Pons (tissue), 1 donor: ENCODE data around the gene TTLL3.
A peak's percentile ranks its signal among the peaks of the same experiment; 100 is the strongest.
"Not testable (repeated sequence)": the region's sequence is repeated elsewhere in the genome, so short reads cannot be mapped to it uniquely, and the experiment has no call there.

Experiments
- DNase-seq: peaks from one replicate; pipeline ENCODE4 v3.0.0-alpha.2; 2016; ENCODE audit warnings: low spot score

The TTLL3 gene

GRCh38 chr3:9809615-9810432, at the start of gene TTLL3:
Gene TTLL3, plus strand, starts transcription at chr3:9810262. Its CDS starts 400 bp downstream, at chr3:9810662.
- peak; percentile 59 for DNase-seq

GRCh38 chr3:9760779-9761505, 49.1 kb upstream of the TTLL3 start:
- no peak for DNase-seq

GRCh38 chr3:9761919-9762318, 48.1 kb upstream of the TTLL3 start:
- no peak for DNase-seq

- DNase-seq = no peak
These were observed 47.2 kb upstream of the TTLL3 start for GRCh38 chr3:9762871-9763270.

DNA sequence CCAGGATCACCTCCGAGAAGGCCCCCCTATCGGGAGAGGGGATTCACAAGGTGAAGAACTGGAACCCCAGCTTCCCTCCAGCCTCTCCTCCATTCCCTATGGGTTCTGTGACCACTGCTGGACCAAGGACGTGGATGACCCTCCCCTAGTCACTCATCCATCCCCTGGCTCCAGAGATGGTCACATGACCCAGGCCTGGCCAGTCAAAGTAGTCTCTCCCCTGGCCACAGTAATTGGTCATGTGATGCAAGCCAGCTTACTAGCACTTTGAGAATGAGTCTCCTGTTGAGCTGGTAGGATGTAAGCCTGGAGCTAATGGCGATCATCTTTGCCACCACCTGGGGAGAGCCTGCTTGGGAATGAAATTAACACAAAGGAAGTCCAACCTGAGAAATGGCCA, 44.2 kb upstream of the TTLL3 start:
- no peak for DNase-seq

DNA sequence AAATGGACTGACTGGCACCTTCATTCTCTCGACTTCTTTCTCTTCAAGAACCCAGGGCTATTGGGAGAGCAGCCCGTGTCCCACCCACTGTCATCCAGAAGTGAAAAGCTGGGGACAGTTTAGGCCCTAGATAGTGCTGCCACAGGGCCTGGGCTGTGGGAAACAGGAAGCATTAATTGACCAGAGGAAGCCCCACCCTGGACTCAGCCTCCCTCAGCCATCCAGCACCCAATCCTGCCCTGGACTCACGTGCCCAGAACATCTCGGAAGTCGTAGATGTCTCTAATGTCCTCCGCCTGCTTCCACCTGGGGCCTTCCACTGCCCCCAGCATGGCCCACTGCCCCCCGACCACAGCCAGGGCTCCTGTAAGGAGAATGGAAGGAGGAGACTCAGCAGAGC, 42.6 kb upstream of the TTLL3 start:
- no peak for DNase-seq

DNA sequence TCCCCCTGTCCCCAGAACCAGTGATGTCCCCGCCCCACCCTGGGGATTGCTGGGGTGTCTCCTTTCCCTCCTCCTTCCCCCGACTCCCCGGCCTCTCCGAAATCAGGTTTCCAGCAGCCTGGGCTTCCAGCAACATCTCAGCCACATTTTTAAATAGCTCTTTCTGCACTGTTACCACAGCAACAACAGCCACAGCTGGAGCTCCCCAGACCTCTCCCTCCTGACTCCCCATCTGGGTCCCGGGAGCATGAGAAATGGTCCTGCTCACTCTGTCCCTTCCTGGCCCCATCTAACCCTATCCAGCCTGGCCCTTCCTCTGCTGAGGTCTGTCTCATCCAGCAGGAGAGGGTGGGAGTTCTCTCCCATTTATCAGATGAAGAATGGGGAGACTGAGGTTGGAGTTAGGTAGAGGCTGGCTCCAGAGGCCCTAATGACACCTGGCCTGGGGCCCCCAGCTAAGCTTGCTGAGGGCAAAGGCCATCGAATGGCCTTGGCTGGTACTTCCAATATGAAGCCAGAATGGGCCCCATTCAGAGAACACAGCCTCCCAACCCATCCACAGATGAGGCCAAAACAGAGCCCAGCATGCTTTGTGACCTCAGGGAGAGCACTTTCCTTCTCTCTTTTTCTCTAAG, 41.8 kb upstream of the TTLL3 start:
- DNase-seq = no peak

DNA sequence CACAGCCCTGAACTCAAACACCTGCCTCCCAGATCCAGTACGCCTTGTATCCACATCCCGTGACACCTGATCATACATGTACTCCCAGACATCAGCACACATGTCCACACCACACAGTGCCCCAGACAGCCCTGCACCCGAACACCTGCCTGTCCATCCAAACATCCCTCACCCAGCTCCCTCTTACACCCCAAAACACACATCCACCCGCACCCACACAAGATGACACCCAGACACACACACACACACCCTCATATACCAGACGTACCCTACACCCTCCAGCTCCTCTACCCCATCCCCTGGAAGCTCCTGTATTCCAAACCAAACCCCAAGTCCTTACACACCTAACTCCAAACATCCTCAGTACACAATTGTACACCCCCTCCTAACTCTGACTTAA, 41.0 kb upstream of the TTLL3 start:
- DNase-seq = no peak

DNA sequence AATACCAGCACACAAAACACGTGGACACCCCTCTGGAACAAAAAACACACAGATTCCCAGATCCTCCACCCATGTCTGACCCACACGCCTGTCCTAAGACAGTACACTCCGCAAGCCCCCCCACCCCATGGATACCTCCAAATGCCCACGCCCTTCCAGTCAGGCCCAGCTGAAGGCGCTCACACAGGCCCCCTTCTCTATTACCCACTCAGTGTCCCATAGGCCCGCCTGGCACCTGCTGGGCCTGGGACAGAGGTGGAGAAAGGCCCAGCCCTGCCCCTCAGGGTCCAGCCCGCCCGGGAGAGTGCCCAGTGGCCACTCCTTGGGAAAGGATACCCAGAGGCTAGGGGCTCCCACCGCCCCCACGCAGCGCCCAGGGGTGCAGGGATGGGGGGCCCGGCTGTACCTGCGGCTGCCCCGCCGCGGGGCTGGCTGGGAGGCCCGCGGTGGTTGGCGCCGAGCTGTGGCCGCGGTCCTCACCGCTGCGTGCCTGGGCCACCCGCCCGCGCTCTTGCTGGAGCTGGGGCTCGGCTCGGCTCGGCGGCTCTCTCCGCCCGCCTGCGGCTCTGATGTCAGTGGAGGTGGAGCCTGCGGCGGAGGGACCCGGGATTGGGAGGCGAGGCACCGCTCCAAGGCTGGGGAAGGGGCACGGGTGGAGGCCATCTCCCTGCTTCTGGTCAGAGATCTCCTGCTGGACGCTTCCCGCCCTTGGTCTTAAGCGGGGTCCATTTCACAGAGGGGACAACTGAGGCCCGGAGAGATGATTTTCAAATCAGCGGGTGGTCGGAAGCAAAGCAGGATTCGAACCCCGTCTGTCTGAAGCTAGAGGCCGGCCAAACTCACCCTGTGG, 40.4 kb upstream of the TTLL3 start, which contains the start of gene CAMK1:
Gene CAMK1, minus strand, starts transcription at position 522 of the 850 bp plus-strand sequence. CDS start 2,198 bp downstream, outside the sequence.
- no peak for DNase-seq

DNA sequence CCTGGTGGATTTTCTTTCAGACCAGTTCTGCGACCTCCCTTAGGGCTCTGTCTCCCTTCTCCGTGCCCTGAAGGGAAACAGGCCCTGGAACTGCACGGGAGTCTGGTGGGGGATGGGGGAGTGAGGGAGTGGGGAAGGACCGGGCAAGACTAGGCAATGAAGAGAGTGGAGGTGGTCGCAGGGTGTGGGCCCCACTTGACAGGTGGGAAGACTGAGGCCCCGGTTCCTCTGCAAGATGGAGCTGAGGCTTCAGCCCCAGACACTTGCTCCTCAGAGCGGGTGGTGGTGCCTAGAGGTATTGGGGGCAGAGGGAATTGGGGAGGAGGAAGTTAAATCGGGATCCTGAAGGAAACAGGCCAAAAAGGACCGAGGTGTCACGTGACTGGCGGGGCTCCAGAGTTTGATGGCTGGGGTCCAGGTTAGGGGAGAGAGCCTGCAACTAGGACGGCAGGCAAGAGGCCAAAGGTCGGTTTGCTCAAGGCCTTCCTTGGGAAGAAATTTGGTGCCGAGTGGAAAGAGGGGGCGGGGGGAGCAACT, 39.7 kb upstream of the TTLL3 start:
- peak; percentile 60 for DNase-seq

DNA sequence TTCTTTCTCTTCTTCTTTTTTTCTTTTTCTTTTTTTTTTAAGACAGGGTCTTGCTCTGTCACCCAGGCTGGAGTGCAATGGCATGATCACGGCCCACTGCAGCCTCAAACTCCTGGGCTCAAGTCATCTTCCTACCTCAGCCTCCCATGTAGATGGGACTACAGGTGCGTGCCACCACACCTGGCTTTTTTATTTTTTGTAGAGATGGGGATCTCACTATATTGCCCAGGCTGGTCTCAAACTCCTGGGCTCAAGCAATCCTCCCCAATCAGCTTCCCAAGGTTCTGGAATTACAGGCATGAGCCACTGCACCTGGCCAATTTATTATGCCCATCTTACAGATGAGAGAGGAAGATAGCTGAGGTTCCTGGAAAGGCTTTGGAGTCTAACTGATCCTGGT, 39.1 kb upstream of the TTLL3 start:
- DNase-seq = not testable (repeated sequence)

GRCh38 chr3:9776896-9777693, 33.0 kb upstream of the TTLL3 start:
- DNase-seq = no peak

DNA sequence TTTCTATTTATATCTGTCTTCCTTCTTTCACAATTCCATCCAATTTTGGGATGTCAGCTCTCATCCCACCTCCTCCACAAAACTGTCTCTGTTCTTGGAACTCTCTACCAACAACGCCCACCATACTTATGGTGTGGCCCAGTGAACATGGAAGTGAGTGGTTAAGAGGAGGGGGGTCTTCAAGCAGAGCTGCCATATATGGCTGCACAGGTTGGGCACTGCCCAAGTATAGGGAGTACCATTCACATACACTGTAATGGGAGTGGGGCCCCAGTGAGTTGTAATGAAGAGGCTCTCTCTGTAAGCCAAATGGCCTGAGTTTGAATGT, 32.4 kb upstream of the TTLL3 start:
- DNase-seq = no peak

DNA sequence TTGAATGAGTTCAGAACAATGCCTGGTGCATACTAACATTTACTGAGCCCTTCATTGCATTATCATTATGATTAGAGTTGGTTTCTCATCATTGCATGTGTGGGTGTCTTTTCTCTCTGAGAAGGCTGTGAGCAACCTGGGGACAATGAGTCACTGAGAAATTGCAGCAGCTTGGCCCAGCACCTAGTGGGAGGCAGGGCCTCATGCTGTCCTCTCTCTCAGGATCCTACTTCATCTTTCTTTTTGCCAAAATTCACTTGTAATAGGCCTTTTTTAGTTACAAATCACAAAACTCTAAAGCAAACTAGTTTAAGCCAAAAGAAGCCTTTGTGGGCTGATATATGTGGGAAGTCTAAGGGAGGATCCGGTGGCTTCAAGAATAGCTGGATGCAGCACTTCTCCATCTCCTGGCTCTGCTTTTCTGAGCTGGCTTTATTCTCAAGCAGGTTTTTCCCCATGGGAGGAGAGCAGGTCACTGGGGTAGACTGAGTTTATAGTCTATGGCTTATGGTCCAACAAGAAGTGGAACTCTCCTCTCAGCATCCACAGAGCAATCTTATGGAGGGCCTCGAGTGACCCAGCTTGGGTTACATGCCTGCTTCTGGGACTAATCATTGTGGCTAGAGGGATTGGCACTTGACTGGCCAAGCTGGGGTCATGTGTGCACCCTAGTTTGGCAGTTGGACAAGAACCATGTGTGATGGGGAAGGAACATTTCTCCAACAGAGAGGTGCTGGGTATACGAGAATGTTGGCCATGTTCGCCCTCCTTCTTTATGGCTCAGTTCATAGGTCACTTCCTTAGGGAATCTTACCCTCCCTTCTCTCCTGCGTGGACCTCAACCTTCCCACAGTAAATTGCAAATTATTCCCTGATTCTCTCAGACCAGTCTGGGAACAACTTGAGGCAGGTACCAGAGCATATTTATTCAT, 31.7 kb upstream of the TTLL3 start:
- no peak for DNase-seq

GRCh38 chr3:9779075-9779593, 30.9 kb upstream of the TTLL3 start:
- DNase-seq = no peak

GRCh38 chr3:9779721-9780457, 30.2 kb upstream of the TTLL3 start:
- DNase-seq = peak; percentile 90

DNA sequence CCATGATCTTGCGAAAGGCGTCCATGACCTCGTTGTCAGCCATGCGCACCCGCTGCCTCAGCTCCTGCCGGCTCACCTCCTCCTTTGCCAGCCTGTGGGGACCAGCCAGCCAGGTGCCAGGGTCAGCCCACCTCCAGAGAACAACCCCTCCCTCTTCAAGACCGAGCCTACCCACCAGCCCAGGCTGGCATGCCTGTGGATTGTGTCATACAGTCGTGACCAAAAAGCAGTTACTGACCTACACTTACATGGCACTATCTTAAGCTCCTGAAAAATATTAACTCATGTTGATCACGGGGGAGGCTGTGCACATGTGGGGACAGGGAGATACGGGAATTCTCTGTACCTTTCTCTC, 29.6 kb upstream of the TTLL3 start:
- no peak for DNase-seq

DNA sequence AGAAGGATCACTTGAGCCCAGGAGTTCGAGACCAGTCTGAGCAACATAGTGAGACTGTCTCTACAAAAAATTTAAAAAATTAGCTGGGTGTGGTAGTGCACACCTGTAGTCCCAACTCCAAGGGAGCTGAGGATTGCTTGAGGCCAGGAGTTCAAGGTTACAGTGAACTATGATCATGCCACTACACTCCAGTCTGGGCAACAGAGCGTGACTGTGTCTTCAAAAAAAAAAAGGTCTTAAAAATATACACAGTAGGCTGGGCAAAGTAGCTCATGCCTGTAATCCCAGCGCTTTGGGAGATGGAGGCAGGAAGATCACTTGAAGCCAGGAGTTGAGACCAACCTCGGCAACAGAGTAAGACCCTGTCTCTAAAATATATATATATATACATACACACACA, 29.2 kb upstream of the TTLL3 start:
- DNase-seq = no peak

DNA sequence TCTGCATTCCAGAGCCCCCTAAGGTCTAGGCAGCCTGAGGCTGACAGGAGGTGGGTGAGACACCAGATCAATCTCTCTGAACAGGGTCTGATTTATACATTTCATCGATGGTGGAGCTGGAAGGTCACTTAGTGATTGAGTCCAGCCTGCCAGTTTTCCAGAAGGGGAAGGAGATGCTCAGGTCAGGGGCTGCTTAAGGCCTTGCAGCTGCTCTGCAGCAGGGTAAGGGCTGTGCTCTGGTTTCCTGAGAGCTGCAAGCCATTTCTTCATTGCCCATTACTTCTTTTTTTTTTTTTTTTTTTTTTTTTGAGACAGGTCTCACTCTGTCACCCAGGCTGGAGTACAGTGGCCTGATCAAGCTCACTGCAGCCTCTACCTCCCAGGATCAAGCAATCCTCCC, 28.5 kb upstream of the TTLL3 start:
- DNase-seq = no peak
